Measurements from ENCODE around the gene IER2.

The IER2 gene

GRCh38 chr19:13152974-13153568, 2.9 kb downstream of the IER2 start:
- DNase-seq, result peak; percentile 97
- no peak for TF ChIP-seq CTCF (IDR thresholded peaks at IDR 0.05; ENCODE audit: low read depth, low read length)
- Histone ChIP-seq H3K9me3 (no peaks in the 10 kb centered on the region), H3K36me3 (peaks cover 6% of the 10 kb centered on the region), H3K4me1 (peaks cover 11% of the 10 kb centered on the region), H3K4me3 (ENCODE audit: low read depth, low read length) (peak overlapping the region; percentile 99), H3K27me3 (no peaks in the 10 kb centered on the region)

- Histone ChIP-seq H3K4me1 (peaks cover 11% of the 10 kb centered on the region), H3K36me3 (peaks cover 6% of the 10 kb centered on the region), H3K4me3 (ENCODE audit: low read depth, low read length) (peak overlapping the region; percentile 99), H3K27me3 (no peaks in the 10 kb centered on the region), H3K9me3 (no peaks in the 10 kb centered on the region)
- peak; percentile 54 for DNase-seq
- TF ChIP-seq CTCF (IDR thresholded peaks at IDR 0.05; ENCODE audit: low read depth, low read length), result no peak
Measured at GRCh38 chr19:13153569-13154240, 3.5 kb downstream of the IER2 start.

GRCh38 chr19:13154241-13154778, 4.1 kb downstream of the IER2 start:
- peak overlapping the region; percentile 99 for H3K4me3 ChIP-seq (ENCODE audit: low read depth, low read length)
- peaks cover 11% of the 10 kb centered on the region for H3K4me1 ChIP-seq
- peak; percentile 60 for DNase-seq

GRCh38 chr19:13154911-13155471, 4.8 kb downstream of the IER2 start:
- TF ChIP-seq CTCF (IDR thresholded peaks at IDR 0.05; ENCODE audit: low read depth, low read length), result peak; percentile 40
- Histone ChIP-seq H3K36me3 (peaks cover 6% of the 10 kb centered on the region), H3K27me3 (no peaks in the 10 kb centered on the region), H3K4me3 (ENCODE audit: low read depth, low read length) (peak overlapping the region; percentile 99), H3K9me3 (no peaks in the 10 kb centered on the region), H3K4me1 (peaks cover 11% of the 10 kb centered on the region)
- peak; percentile 62 for DNase-seq

More at GRCh38 chr19:13154241-13154778, 4.1 kb downstream of the IER2 start:
- Histone ChIP-seq H3K27me3 (no peaks in the 10 kb centered on the region), H3K36me3 (peaks cover 6% of the 10 kb centered on the region), H3K9me3 (no peaks in the 10 kb centered on the region)
- no peak for TF ChIP-seq CTCF (IDR thresholded peaks at IDR 0.05; ENCODE audit: low read depth, low read length)

GRCh38 chr19:13155472-13156359, 5.5 kb downstream of the IER2 start:
- no peak for TF ChIP-seq CTCF (IDR thresholded peaks at IDR 0.05; ENCODE audit: low read depth, low read length)
- no peaks in the 10 kb centered on the region for H3K27me3 ChIP-seq
- peaks cover 6% of the 10 kb centered on the region for H3K36me3 ChIP-seq
- no peaks in the 10 kb centered on the region for H3K9me3 ChIP-seq
- peak; percentile 74 for DNase-seq
- peaks cover 11% of the 10 kb centered on the region for H3K4me1 ChIP-seq
- peak overlapping the region; percentile 99 for H3K4me3 ChIP-seq (ENCODE audit: low read depth, low read length)
